HG03469 (cell line): Measurements from ENCODE around the gene CCR4.
"Not testable (repeated sequence)": the region's sequence is repeated elsewhere in the genome, so short reads cannot be mapped to it uniquely, and the experiment has no call there.

Experiments
- ATAC-seq: cut with Tn5 transposase; IDR thresholded peaks from one replicate; pipeline ENCODE4 v1.9.1; 2021; ENCODE audit warnings: mild to moderate bottlenecking, moderate library complexity, moderate number of reproducible peaks; ENCODE audit not compliant: unreplicated experiment

CCR4 gene

GRCh38 chr3:32977861-32978260 lies 26.4 kb downstream of the CCR4 start:
- ATAC-seq: no peak

- no peak for ATAC-seq
These were observed 26.9 kb downstream of the CCR4 start for GRCh38 chr3:32978331-32978730.

GRCh38 chr3:32983124-32983523 lies 31.7 kb downstream of the CCR4 start:
- ATAC-seq: no peak

- ATAC-seq: not testable (repeated sequence)
These were observed 33.5 kb downstream of the CCR4 start for GRCh38 chr3:32984918-32985317.

GRCh38 chr3:32989171-32989570 lies 37.7 kb downstream of the CCR4 start:
- no peak for ATAC-seq

GRCh38 chr3:32990116-32990515 lies 38.7 kb downstream of the CCR4 start:
- ATAC-seq: no peak

- no peak for ATAC-seq
These were observed 40.3 kb downstream of the CCR4 start for GRCh38 chr3:32991781-32992180.

- no peak for ATAC-seq
These were observed 40.9 kb downstream of the CCR4 start for GRCh38 chr3:32992310-32992686.

GRCh38 chr3:32994045-32994444 lies 42.6 kb downstream of the CCR4 start:
- no peak for ATAC-seq

- no peak for ATAC-seq
These were observed 43.7 kb downstream of the CCR4 start for GRCh38 chr3:32995098-32995497.

GRCh38 chr3:32996048-32996754 lies 44.8 kb downstream of the CCR4 start:
- no peak for ATAC-seq

GRCh38 chr3:32996755-32997091 lies 45.3 kb downstream of the CCR4 start:
- no peak for ATAC-seq

- ATAC-seq: no peak
These were observed 47.4 kb downstream of the CCR4 start for GRCh38 chr3:32998631-32999451.

GRCh38 chr3:33000691-33001385 lies 49.4 kb downstream of the CCR4 start:
- no peak for ATAC-seq

- ATAC-seq: no peak
These were observed 50.4 kb downstream of the CCR4 start for GRCh38 chr3:33001889-33002288.

GRCh38 chr3:33003308-33003707 lies 51.9 kb downstream of the CCR4 start:
- ATAC-seq: no peak

- no peak for ATAC-seq
These were observed 52.8 kb downstream of the CCR4 start for GRCh38 chr3:33004205-33004604.

GRCh38 chr3:33004961-33005360 lies 53.5 kb downstream of the CCR4 start:
- no peak for ATAC-seq
